ENCODE measurements around the gene LILRB5. TPM values are rescaled to one million over a fixed set of nuclear protein-coding genes. Genes with fewer than 3 reads are reported as not detected.

LILRB5 gene
- polyA plus RNA-seq (2011; rRNA removed): not detected in 2 replicates
- polyA plus RNA-seq (2012; cell fraction: cytosol; rRNA removed): not detected in 2 replicates
- polyA plus RNA-seq (2012; cell fraction: nucleus; rRNA removed): 0.02 and 0.06 TPM in 2 replicates
- polyA plus RNA-seq (2017; fragmentation: RNase III; extraction: RNeasy Plus Mini Kit Qiagen cat#74134 plus additional on column Dnase treatment): not detected in 3 replicates
- not detected in 2 replicates for polyA minus RNA-seq (2011; rRNA and poly(A)+ RNA removed)

DNA sequence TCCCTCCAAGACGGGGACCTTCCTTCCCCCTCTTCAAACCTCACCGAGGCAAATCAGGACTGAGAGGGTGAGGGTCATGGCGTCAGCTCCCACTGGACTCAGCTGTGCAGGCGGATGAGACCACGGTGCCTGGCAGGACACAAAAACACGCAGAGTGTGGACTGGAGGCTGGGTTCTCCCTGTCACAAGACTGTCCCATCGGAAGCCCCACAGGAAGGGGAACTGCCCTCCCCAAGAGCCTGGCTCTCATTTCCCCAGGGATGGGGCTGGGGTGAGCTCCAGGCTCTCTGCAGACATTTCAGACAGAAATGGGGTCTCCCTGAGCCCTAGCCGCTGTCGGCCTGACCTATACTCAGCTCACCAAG lies at the start of gene LILRB5:
Gene LILRB5, minus strand, starts transcription at position 158 of the 365 bp plus-strand sequence. Its CDS starts 80 bp downstream, at position 78.
- no peak within 1 kb of the TSS for H3K4me2 ChIP-seq
- ChIA-PET POLR2A (no interaction called here), CTCF (interaction anchor here (0.6 to 1.8 kb wide), 7 partner anchors 9 to 89 kb away, joined by 3 to 22 read pairs (median 3); no protein-coding TSS in a partner anchor)
- no peak for TF ChIP-seq KDM1A (IDR thresholded peaks at IDR 0.05; ENCODE audit: low read depth)
- no peak for TF ChIP-seq EP300 (IDR thresholded peaks at IDR 0.05)
- no peak for TF ChIP-seq MAX (IDR thresholded peaks at IDR 0.05)
- TF ChIP-seq POLR2AphosphoS2 (conservative IDR thresholded peaks at IDR 0.05; ENCODE audit: low read length): no peak
- TF ChIP-seq FOSB (CRISPR knock-in tag; IDR thresholded peaks at IDR 0.05): no peak
- TF ChIP-seq BHLHE40 (IDR thresholded peaks at IDR 0.05; ENCODE audit: low read depth, low read length): no peak
- TF ChIP-seq HDAC2 (IDR thresholded peaks at IDR 0.05): no peak
- no peak for TF ChIP-seq CTCF (IDR thresholded peaks at IDR 0.05)
- TF ChIP-seq HOXB13 (CRISPR knock-in tag; IDR thresholded peaks at IDR 0.05; ENCODE audit: low read depth): no peak
- TF ChIP-seq MAFK (IDR thresholded peaks at IDR 0.05; ENCODE audit: partially characterized antibody): no peak
- no peak for TF ChIP-seq NPAS2 (CRISPR knock-in tag; IDR thresholded peaks at IDR 0.05; ENCODE audit: borderline replicate concordance)
- no peak for TF ChIP-seq TFCP2L1 (CRISPR knock-in tag; IDR thresholded peaks at IDR 0.05)
- TF ChIP-seq REST (IDR thresholded peaks at IDR 0.05): no peak
- TF ChIP-seq EHF (CRISPR knock-in tag; IDR thresholded peaks at IDR 0.05): no peak
- no peak for TF ChIP-seq MYC (IDR thresholded peaks at IDR 0.05; ENCODE audit: borderline replicate concordance, low read length)
- TF ChIP-seq RNF2 (IDR thresholded peaks at IDR 0.05; ENCODE audit: borderline replicate concordance, low read depth): no peak
- TF ChIP-seq CHD4 (IDR thresholded peaks at IDR 0.05; ENCODE audit: borderline replicate concordance): no peak
- no peak for TF ChIP-seq PHF8 (IDR thresholded peaks at IDR 0.05; ENCODE audit: borderline replicate concordance, low read depth)
- TF ChIP-seq EHMT2 (IDR thresholded peaks at IDR 0.05; ENCODE audit: low read depth): no peak
- FAIRE-seq (no peak), ATAC-seq (peak; percentile 5 to 22; a peak in 2 of 6 replicates), DNase-seq (ENCODE audit: low read depth in 1 of 2, low spot score in 1 of 2) (no peak)
- H3K4me1 ChIP-seq: no peaks in the 10 kb centered on the region
- no peaks in the 10 kb centered on the region for H3K9me3 ChIP-seq
- no peak within 1 kb of the TSS for H3K27ac ChIP-seq
- H3K4me3 ChIP-seq: no peak within 1 kb of the TSS
- 17% methylated on average over 9 of the region's 9 CpGs for WGBS (ENCODE audit: missing lambda C conversion rate)

DNA sequence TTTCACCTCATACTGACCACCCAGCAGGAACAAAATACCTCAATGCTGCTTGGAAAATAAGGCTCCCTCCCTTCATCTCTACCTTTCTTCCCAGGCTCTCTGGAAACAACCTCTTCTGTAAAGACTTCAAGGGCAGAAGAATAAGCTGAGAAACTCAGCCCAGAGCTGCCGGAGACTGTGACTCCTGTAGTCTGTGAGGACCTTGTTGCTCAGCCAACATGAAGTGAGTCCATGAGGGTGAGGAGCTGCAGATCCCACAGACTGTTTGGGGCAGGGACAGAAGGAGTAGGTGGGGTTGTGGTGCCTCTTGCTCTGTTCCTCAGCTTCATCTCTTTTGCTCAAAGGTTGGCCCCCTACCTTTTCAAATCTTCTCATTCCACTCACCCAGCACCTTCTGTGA lies 48.1 kb upstream of the LILRB5 start:
- ATAC-seq: no peak
- no peak for DNase-seq (ENCODE audit: low read depth in 1 of 2, low spot score in 1 of 2)
- H3K27ac ChIP-seq: no peak overlapping the region
- WGBS (ENCODE audit: missing lambda C conversion rate): 0% methylated on average over 1 of the region's 1 CpG
- no peak for FAIRE-seq
- POLR2A ChIA-PET: no interaction called here
- no peaks in the 10 kb centered on the region; the same call in 2 of the 3 replicates for H3K9me3 ChIP-seq
- H3K4me2 ChIP-seq: no peak overlapping the region
- H3K4me3 ChIP-seq: no peak overlapping the region
- CTCF ChIA-PET: interaction anchor here (1.7 kb wide), 1 partner anchor 86 kb away, joined by 5 read pairs; no protein-coding TSS in a partner anchor
- no peaks in the 10 kb centered on the region for H3K4me1 ChIP-seq
- TF ChIP-seq TP53 (CRISPR knock-in tag; IDR thresholded peaks at IDR 0.05): no peak
- TF ChIP-seq FOSB (CRISPR knock-in tag; IDR thresholded peaks at IDR 0.05): no peak
- no peak for TF ChIP-seq MYC (IDR thresholded peaks at IDR 0.05; ENCODE audit: borderline replicate concordance, low read length)
- TF ChIP-seq HEYL (CRISPR knock-in tag; IDR thresholded peaks at IDR 0.05): no peak
- no peak for TF ChIP-seq RAD21 (conservative IDR thresholded peaks at IDR 0.05 in 1 of 2, IDR thresholded peaks at IDR 0.05 in 1 of 2)
- TF ChIP-seq BHLHE40 (IDR thresholded peaks at IDR 0.05; ENCODE audit: low read depth, low read length): no peak
- TF ChIP-seq HOXA7 (CRISPR knock-in tag; IDR thresholded peaks at IDR 0.05): no peak
- no peak for TF ChIP-seq RNF2 (IDR thresholded peaks at IDR 0.05; ENCODE audit: borderline replicate concordance, low read depth)
- TF ChIP-seq SMC3 (IDR thresholded peaks at IDR 0.05): no peak
- TF ChIP-seq POLR2AphosphoS2 (conservative IDR thresholded peaks at IDR 0.05; ENCODE audit: low read length): no peak
- TF ChIP-seq ATOH8 (CRISPR knock-in tag; IDR thresholded peaks at IDR 0.05; ENCODE audit: low read depth): no peak
- TF ChIP-seq KDM1A (IDR thresholded peaks at IDR 0.05; ENCODE audit: low read depth): no peak
- TF ChIP-seq KDM5A (IDR thresholded peaks at IDR 0.05): no peak
- TF ChIP-seq TFCP2L1 (CRISPR knock-in tag; IDR thresholded peaks at IDR 0.05): no peak
- no peak for TF ChIP-seq RARB (CRISPR knock-in tag; IDR thresholded peaks at IDR 0.05)
- TF ChIP-seq, protein P1, sequence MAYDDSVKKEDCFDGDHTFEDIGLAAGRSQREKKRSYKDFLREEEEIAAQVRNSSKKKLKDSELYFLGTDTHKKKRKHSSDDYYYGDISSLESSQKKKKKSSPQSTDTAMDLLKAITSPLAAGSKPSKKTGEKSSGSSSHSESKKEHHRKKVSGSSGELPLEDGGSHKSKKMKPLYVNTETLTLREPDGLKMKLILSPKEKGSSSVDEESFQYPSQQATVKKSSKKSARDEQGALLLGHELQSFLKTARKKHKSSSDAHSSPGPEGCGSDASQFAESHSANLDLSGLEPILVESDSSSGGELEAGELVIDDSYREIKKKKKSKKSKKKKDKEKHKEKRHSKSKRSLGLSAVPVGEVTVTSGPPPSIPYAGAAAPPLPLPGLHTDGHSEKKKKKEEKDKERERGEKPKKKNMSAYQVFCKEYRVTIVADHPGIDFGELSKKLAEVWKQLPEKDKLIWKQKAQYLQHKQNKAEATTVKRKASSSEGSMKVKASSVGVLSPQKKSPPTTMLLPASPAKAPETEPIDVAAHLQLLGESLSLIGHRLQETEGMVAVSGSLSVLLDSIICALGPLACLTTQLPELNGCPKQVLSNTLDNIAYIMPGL (CRISPR knock-in tag; IDR thresholded peaks at IDR 0.05; ENCODE audit: borderline replicate concordance): no peak
